BLaER1 treated with 17β-estradiol and CSF1 and Interleukin-3, amounts not matched to agents 10 nM and 100 nM (cell line): Measurements from ENCODE around the gene TNNI3.
A peak's percentile ranks its signal among the peaks of the same experiment; 100 is the strongest.

Experiments used
- H3K27ac ChIP-seq, 11 experiments: shearing (Covaris generic); formaldehyde crosslinking; 2 replicates each; pipeline ENCODE4 v1.8.1; 2022
- H3K27me3 ChIP-seq, 11 experiments: shearing (Covaris generic); formaldehyde crosslinking; 2 replicates each; pipeline ENCODE4 v1.8.1; 2022
- H3K36me3 ChIP-seq, 11 experiments: shearing (Covaris generic); formaldehyde crosslinking; 2 replicates each; pipeline ENCODE4 v1.8.1; 2022
- H3K4me1 ChIP-seq, 10 experiments: shearing (Covaris generic); formaldehyde crosslinking; 2 replicates each; pipeline ENCODE4 v1.8.1; 2022
- H3K4me2 ChIP-seq, 11 experiments: shearing (Covaris generic); formaldehyde crosslinking; 2 replicates each; pipeline ENCODE4 v1.8.1; 2022
- H3K4me3 ChIP-seq, 10 experiments: shearing (Covaris generic); formaldehyde crosslinking; 2 replicates each; pipeline ENCODE4 v1.8.1; 2022
- H3K9ac ChIP-seq, 11 experiments: shearing (Covaris generic); formaldehyde crosslinking; 2 replicates each; pipeline ENCODE4 v1.8.1; 2022
- H3K9me3 ChIP-seq, 11 experiments: shearing (Covaris generic); formaldehyde crosslinking; replicated peaks in 1 of 11; 2 replicates each; pipeline ENCODE4 v1.8.1; 2022
- H4K20me1 ChIP-seq, 11 experiments: shearing (Covaris generic); formaldehyde crosslinking; 2 replicates each; pipeline ENCODE4 v1.8.1; 2022
- Cebpa-rat ChIP-seq, 11 experiments: shearing (Covaris generic); IDR thresholded peaks; 2 replicates each; pipeline ENCODE4 v1.8.1; 2022

The TNNI3 gene

GRCh38 chr19:55166530-55167268, 9.2 kb upstream of the TNNI3 start, which contains the start of gene DNAAF3:
Gene DNAAF3 (minus strand): TSS chr19:55166613. CDS start chr19:55166413, 200 bp downstream.
- H3K9me3 ChIP-seq: no peaks in the 10 kb centered on the region
- no peaks in the 10 kb centered on the region for H3K36me3 ChIP-seq
- H3K4me2 ChIP-seq: peak within 1 kb of the TSS; percentile 84 to 93 (median 90)
- H3K27me3 ChIP-seq: peaks cover 8 to 32% (median 20%) of the 10 kb centered on the region in 11 experiments
- H3K4me3 ChIP-seq: peak within 1 kb of the TSS; percentile 49 to 70 (median 62)
- TF ChIP-seq Cebpa-rat (IDR thresholded peaks at IDR 0.05): 0 out of 22 replicates have a peak, but pooled peaks of 1 of the 11 experiments have one; percentile 34
- H3K27ac ChIP-seq: peak within 1 kb of the TSS in 10 of 11 experiments; percentile 39 to 73 (median 62); a peak in 17 of 22 replicates
- no peaks in the 10 kb centered on the region; a peak in 1 of 22 replicates for H4K20me1 ChIP-seq
- peaks cover 0 to 18% (median 15%) of the 10 kb centered on the region in 10 experiments; a peak in 15 of 20 replicates for H3K4me1 ChIP-seq
- peak within 1 kb of the TSS in 10 of 11 experiments; percentile 43 to 71 (median 60); a peak in 18 of 22 replicates for H3K9ac ChIP-seq

DNA sequence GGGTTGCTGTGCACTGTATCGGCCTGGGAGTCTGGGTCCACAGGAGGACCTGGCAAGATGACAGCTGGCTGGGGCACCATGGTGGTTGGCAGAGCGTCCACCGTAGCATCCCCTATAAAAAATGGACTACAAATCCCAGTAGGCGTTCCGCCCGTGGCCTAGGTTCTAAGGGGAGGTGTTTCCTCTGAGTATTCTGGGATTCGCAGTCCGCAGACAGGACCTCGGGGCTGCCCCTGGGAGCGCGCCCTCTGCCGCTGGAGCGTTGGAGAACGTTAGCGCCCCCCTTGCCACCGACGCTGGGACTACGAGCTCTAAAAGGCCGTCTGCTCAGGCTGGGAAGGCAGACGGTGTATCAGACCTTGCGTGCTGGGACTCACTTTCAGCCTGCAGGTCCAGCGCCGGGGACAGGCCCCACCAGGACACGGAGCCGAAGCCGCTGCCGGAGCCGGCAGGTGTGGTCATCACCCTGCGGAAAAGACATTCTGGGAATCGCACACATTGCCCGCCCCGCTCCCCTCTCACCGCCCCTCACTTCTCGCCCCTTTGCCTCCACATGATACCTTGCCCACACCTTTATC, 8.5 kb upstream of the TNNI3 start:
- peak overlapping the region; percentile 84 to 93 (median 90) for H3K4me2 ChIP-seq
- no peaks in the 10 kb centered on the region for H3K36me3 ChIP-seq
- H3K27ac ChIP-seq: peak overlapping the region in 1 of 11 experiments; percentile 10; a peak in 1 of 22 replicates
- H3K4me1 ChIP-seq: peaks cover 0 to 18% (median 15%) of the 10 kb centered on the region in 10 experiments; a peak in 15 of 20 replicates
- TF ChIP-seq Cebpa-rat (IDR thresholded peaks at IDR 0.05): no peak
- H3K27me3 ChIP-seq: peaks cover 4 to 29% (median 14%) of the 10 kb centered on the region in 11 experiments; a peak in 19 of 22 replicates
- peak overlapping the region in 4 of 11 experiments; percentile 7 to 38 (median 25); a peak in 2 of 22 replicates for H3K9ac ChIP-seq
- H4K20me1 ChIP-seq: no peaks in the 10 kb centered on the region; a peak in 1 of 22 replicates
- H3K4me3 ChIP-seq: peak overlapping the region; percentile 49 to 70 (median 62)
- H3K9me3 ChIP-seq: no peaks in the 10 kb centered on the region

DNA sequence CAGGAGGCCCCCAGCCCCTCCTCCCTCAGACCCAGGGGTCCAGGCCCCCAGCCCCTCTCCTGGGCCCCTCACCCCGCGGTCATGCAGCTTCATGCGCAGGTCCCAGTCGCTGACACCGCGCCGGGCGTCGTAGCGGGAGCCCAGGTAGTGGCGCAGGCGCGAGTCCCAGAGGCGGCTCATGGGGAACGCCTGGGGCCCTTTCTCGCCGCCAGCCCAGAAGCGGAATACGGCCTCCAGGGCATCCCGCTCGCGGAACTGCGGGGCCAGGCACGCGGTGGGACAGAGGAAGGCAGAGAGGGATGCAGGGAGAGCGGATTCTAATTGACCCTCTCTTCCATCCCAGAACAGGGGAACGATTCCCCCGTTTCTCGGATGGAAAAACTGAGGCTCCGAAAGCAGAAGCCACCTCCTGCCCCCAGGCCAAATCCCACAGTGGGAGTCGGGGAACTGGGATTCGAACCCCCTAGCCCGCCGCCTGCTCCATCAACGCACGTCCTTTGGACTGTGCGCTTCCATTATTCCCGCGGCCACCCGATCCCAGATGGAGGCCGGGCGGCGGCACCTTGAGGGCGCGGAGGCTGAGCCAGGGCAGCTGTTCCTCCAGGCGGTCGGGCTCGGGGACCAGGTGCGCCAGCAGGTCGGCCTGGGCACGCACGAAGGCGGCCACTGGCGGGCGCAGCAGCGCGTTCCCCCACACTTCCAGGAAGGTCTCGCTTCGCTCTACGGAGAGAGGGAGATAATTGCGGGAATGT, 4.2 kb upstream of the TNNI3 start:
- peaks cover 0 to 8% (median 0%) of the 10 kb centered on the region in 11 experiments; a peak in 7 of 22 replicates for H3K27me3 ChIP-seq
- no peak for TF ChIP-seq Cebpa-rat (IDR thresholded peaks at IDR 0.05)
- H3K27ac ChIP-seq: no peak overlapping the region
- H3K4me2 ChIP-seq: no peak overlapping the region
- no peak overlapping the region for H3K4me3 ChIP-seq
- H3K4me1 ChIP-seq: peaks cover 22 to 47% (median 44%) of the 10 kb centered on the region in 10 experiments
- no peaks in the 10 kb centered on the region for H3K9me3 ChIP-seq
- no peaks in the 10 kb centered on the region; a peak in 2 of 22 replicates for H4K20me1 ChIP-seq
- no peak overlapping the region for H3K9ac ChIP-seq
- H3K36me3 ChIP-seq: no peaks in the 10 kb centered on the region

DNA sequence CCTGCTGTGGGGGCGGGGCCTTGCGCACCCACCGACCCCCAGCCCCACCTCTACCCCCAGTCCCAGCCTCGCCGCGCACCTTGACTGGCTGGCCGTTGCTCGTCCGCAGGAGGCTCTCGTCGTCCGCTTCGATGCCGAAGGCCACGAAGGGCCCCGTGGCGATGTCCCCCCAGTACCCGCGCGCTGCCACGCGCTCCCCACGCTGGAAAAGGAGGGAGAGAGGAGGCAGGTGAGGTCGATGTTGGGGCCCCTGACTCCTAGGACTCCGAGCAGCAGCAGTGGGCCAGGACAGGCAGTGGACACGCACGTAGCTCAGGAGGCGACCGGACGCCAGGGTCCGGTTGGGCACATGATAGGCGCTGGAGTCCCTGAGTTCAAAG, 3.4 kb upstream of the TNNI3 start:
- peaks cover 0 to 10% (median 0%) of the 10 kb centered on the region in 11 experiments; a peak in 8 of 22 replicates for H3K27me3 ChIP-seq
- H3K27ac ChIP-seq: no peak overlapping the region
- H3K4me3 ChIP-seq: no peak overlapping the region
- no peak for TF ChIP-seq Cebpa-rat (IDR thresholded peaks at IDR 0.05)
- no peak overlapping the region for H3K9ac ChIP-seq
- peaks cover 29 to 51% (median 48%) of the 10 kb centered on the region in 10 experiments for H3K4me1 ChIP-seq
- no peaks in the 10 kb centered on the region for H3K9me3 ChIP-seq
- H4K20me1 ChIP-seq: no peaks in the 10 kb centered on the region; a peak in 2 of 22 replicates
- 0 out of 22 replicates have a peak overlapping the region, but pooled peaks of 1 of the 11 experiments have one; percentile 83 for H3K4me2 ChIP-seq
- no peaks in the 10 kb centered on the region for H3K36me3 ChIP-seq

DNA sequence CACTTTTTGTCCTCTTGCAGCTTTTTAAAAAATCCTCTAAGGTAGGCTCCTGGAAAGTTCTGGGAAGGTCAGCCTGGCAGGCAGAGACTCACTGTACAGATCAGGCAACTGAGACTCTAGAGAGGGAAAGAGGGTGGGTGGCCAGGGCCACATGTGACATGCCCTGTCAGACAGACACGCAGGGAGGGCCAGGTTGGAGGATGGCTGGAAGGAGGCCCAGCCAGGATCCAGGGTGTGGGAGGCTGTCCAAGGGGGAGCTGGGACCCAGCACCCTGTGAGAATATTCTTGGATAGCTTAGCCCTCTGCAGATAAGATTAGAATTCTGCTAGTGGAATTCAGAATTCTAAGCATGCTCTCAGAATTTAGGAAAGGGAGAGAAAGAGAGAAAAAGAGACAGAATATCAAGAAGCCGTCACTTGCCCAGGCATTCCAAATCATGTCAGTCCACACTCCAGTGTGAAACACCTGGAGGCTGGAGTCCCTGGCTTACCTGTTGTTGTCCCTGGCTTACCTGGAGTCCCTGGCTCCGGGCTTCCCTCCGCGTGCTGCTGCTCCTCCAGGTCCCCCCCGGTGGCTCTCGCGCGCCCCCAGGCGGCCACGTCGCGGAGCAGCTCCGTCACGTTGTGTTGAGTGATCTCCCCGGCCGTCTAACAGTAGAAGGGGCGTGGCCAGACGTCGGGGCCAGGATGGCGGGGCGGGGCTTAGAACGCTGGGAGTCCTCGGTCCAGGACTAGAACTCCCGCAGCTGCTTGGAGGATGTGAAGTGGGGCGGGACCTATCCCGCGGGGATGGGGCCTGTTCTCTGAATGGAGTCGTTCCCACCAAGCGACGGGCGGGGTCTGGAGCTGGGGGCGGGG, 2.8 kb upstream of the TNNI3 start:
- H4K20me1 ChIP-seq: no peaks in the 10 kb centered on the region; a peak in 2 of 22 replicates

DNA sequence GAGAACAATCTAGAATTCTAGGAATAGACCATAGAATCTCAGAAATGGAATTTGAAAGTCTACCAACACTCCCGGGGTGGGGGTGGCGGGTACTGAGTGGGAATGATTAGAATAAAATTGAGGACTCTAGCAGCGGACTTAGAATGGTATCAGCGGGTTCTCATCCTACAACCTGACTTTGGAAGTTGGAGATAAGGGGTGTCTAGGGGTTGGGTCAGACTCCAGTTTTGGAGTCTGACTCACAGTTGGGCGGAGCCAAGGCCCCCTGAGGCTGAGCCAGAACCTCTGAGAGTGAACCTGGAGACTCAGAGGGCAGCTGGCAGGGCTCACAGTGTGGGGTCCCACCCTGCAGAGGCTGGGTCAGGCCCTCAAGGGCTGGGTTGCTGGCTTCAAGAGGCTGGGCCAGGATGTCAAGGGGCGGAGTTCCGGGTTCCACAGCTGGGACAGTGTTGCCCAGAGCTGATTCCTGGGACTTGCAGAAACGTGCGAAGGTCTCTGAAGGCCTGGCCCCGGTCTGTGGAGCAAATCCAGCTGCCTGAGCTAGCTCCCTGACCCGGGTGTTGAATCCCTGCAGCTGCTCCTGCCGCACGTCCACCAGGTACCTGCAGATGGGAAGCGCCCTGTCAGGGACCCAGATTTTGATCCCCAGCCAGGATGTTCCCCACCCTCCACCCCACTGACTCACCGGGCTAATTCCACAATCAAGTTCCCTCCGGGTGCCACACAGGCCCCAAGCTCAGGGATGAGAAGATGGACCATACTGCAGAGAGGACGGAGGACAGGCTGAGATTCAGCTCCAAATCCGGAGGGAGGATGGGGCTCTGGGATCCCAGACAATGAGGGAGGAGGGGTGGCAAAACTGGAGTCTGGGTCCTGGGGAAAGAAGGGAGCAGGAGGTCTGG, 1.6 kb upstream of the TNNI3 start:
- no peaks in the 10 kb centered on the region for H3K9me3 ChIP-seq
- H3K4me2 ChIP-seq: peak overlapping the region; percentile 29 to 92 (median 85)
- peak overlapping the region in 7 of 11 experiments; percentile 26 to 58 (median 49); a peak in 11 of 22 replicates for H3K27ac ChIP-seq
- H3K36me3 ChIP-seq: no peaks in the 10 kb centered on the region
- peaks cover 30 to 54% (median 52%) of the 10 kb centered on the region in 10 experiments for H3K4me1 ChIP-seq
- TF ChIP-seq Cebpa-rat (IDR thresholded peaks at IDR 0.05): no peak
- H3K9ac ChIP-seq: peak overlapping the region in 9 of 11 experiments; percentile 21 to 63 (median 44); a peak in 15 of 22 replicates
- peak overlapping the region in 7 of 10 experiments; percentile 18 to 40 (median 32); a peak in 9 of 20 replicates for H3K4me3 ChIP-seq
- no peaks in the 10 kb centered on the region; a peak in 2 of 22 replicates for H4K20me1 ChIP-seq
- H3K27me3 ChIP-seq: peaks cover 0 to 11% (median 0%) of the 10 kb centered on the region in 11 experiments; a peak in 8 of 22 replicates

More for the DNA sequence above, 2.8 kb upstream of the TNNI3 start:
- peaks cover 30 to 49% (median 47%) of the 10 kb centered on the region in 10 experiments for H3K4me1 ChIP-seq
- peaks cover 0 to 11% (median 0%) of the 10 kb centered on the region in 11 experiments; a peak in 8 of 22 replicates for H3K27me3 ChIP-seq
- H3K36me3 ChIP-seq: no peaks in the 10 kb centered on the region
- peak overlapping the region in 2 of 11 experiments; percentile 28 to 58; a peak in 2 of 22 replicates for H3K27ac ChIP-seq
- peak overlapping the region in 5 of 10 experiments; percentile 5 to 40 (median 26); a peak in 4 of 20 replicates for H3K4me3 ChIP-seq
- no peaks in the 10 kb centered on the region for H3K9me3 ChIP-seq
- H3K4me2 ChIP-seq: peak overlapping the region; percentile 44 to 92 (median 85); a peak in 21 of 22 replicates
- no peak for TF ChIP-seq Cebpa-rat (IDR thresholded peaks at IDR 0.05)
- peak overlapping the region in 7 of 11 experiments; percentile 35 to 63 (median 44); a peak in 12 of 22 replicates for H3K9ac ChIP-seq

DNA sequence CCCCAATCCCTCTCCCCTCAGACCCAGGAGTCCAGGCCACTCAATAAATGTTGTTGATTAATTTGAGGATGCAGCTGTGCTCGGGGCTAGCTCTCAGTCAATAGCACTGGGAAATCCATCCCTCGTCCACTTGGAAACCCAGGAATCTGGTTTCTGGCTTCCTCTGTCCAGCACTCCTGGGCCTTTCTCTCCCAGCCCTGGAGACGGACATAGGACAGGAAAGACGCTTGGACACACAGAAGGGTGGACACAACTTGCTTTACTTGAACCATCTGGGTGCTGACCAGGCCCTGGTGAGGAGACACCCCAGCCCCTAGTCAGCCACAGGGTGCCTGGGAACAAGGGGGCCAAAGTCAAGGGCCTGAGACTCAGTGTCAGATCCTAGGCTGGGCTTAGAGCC, 891 bp upstream of the TNNI3 start:
- no peak for TF ChIP-seq Cebpa-rat (IDR thresholded peaks at IDR 0.05)
- Histone ChIP-seq H3K4me2 (peak overlapping the region; percentile 29 to 92 (median 85)), H3K9me3 (no peaks in the 10 kb centered on the region), H3K9ac (peak overlapping the region in 4 of 11 experiments; percentile 9 to 44 (median 30); a peak in 2 of 22 replicates), H3K4me1 (peaks cover 30 to 61% (median 58%) of the 10 kb centered on the region in 10 experiments), H3K27ac (peak overlapping the region in 6 of 11 experiments; percentile 15 to 58 (median 51); a peak in 7 of 22 replicates), H3K36me3 (no peaks in the 10 kb centered on the region), H4K20me1 (no peaks in the 10 kb centered on the region; a peak in 2 of 22 replicates), H3K4me3 (no peak overlapping the region), H3K27me3 (peaks cover 0 to 11% (median 0%) of the 10 kb centered on the region in 11 experiments; a peak in 8 of 22 replicates)
